GM04503 (cell line): Measurements from ENCODE around the gene CSTB.

ENCODE experiments used
- DNase-seq: peaks from one replicate; pipeline ENCODE4 v3.0.0-alpha.2; 2012; ENCODE audit warnings: low read depth

Gene CSTB

GRCh38 chr21:43728467-43729390 lies 47.4 kb downstream of the CSTB start:
- peak; percentile 88 for DNase-seq

- no peak for DNase-seq
These were observed 48.0 kb downstream of the CSTB start for GRCh38 chr21:43728154-43728466.

GRCh38 chr21:43727519-43728153 lies 48.5 kb downstream of the CSTB start:
- DNase-seq: no peak

- DNase-seq: no peak
These were observed 49.2 kb downstream of the CSTB start for GRCh38 chr21:43726686-43727518.
